HFF-Myc (cell line): ENCODE results near the gene CNIH3.
A peak's percentile ranks its signal among the peaks of the same experiment; 100 is the strongest.

Source experiments
- DNase-seq: peaks from one replicate; pipeline ENCODE4 v3.0.0-alpha.2; 2011; ENCODE audit warnings: low read depth; ENCODE audit errors: extremely low read depth
- H3K4me3 ChIP-seq: replicated peaks from 2 replicates; pipeline ENCODE4 v1.5.1; 2011; ENCODE audit warnings: low read depth, mild to moderate bottlenecking, control low read depth, low read length
- TF ChIP-seq, protein P1 (sequence below): IDR thresholded peaks from 2 replicates; pipeline ENCODE4 v1.5.1; 2012; ENCODE audit warnings: mild to moderate bottlenecking, low read depth, low read length, control low read depth; ENCODE audit errors: missing control alignments

The CNIH3 gene

GRCh38 chr1:224698015-224698451 lies 81.9 kb downstream of the CNIH3 start:
- TF ChIP-seq, protein P1, sequence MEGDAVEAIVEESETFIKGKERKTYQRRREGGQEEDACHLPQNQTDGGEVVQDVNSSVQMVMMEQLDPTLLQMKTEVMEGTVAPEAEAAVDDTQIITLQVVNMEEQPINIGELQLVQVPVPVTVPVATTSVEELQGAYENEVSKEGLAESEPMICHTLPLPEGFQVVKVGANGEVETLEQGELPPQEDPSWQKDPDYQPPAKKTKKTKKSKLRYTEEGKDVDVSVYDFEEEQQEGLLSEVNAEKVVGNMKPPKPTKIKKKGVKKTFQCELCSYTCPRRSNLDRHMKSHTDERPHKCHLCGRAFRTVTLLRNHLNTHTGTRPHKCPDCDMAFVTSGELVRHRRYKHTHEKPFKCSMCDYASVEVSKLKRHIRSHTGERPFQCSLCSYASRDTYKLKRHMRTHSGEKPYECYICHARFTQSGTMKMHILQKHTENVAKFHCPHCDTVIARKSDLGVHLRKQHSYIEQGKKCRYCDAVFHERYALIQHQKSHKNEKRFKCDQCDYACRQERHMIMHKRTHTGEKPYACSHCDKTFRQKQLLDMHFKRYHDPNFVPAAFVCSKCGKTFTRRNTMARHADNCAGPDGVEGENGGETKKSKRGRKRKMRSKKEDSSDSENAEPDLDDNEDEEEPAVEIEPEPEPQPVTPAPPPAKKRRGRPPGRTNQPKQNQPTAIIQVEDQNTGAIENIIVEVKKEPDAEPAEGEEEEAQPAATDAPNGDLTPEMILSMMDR, result no peak
- DNase-seq, result no peak
- H3K4me3 ChIP-seq, result no peak overlapping the region

DNA sequence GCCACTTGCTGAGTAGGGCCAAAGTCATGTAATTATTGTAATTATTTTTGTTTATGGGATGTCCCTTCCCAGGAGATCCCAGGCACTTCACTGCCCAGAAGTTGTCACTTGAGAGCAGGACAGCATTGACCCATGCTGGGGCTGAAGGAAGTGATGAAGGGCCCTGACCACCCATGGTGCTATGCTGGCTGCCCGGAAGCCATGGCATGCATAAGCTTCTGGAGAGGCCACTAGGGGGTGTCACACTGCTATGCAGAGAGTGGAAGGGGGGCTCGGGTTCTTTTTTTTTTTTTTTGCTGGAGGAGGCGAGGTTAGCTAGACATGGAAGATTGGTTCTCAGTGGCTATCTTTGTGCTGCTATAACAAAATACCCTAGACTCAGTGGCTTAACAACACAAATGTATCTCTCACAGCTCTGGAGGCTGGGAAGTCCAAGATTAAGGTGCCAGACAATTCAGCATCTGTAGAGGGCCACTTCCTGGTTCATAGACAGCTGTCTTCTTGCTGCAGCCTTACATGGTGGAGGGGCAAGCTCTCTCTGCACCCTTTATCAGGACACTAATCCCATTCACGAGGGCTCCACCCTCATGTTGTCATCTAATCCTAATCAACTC lies 84.9 kb downstream of the CNIH3 start:
- H3K4me3 ChIP-seq, result no peak overlapping the region
- TF ChIP-seq, protein P1, result peak; percentile 68
- no peak for DNase-seq

GRCh38 chr1:224703702-224704101 lies 87.6 kb downstream of the CNIH3 start:
- TF ChIP-seq, protein P1, result no peak
- no peak overlapping the region for H3K4me3 ChIP-seq
- no peak for DNase-seq

GRCh38 chr1:224704107-224704735 lies 88.1 kb downstream of the CNIH3 start:
- no peak overlapping the region for H3K4me3 ChIP-seq
- no peak for DNase-seq
- TF ChIP-seq, protein P1, result no peak

- TF ChIP-seq, protein P1, result no peak
- no peak for DNase-seq
- no peak overlapping the region for H3K4me3 ChIP-seq
These were observed 89.5 kb downstream of the CNIH3 start for GRCh38 chr1:224705578-224705977.

DNA sequence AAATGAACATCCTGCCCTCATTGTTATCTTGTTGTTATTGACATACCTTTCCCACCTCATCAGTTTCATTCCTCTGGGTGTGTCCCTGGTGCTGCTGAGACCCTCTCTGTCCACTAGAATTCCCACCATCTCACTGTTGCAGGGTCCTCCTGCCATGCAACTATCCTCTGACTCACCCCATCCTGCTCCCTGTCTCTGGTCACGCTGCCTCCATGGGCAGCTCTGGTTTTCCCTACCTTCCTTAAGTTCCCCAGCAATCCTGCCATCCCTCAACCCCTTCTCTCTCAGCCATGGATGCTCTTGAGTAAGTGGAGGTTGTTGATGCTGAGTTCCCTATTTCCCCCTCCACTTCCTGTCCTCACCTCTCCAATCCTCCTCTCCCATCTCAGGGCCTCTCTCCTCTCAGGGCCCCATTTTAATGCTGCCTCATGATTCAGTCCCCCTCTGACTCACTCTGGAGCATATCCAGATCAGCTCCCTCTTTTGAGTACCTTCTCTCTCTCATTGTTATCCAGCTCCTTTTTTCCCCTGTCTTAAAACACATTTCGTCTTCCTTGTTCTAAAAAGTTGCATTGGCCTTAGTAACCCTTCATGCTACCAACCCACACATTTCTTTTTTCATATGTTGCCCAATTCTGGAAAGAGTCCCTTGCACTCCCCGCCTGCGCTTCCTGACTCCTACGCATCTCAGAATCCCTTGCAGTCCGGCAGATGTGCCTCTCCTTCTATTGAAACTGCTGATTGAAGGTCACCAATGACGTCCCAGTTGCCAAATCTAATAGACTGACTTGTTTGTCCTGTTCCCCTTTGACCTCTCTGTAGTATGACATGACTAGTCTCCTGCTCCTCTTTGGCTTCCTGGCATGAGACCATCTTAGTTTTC lies 92.0 kb downstream of the CNIH3 start:
- H3K4me3 ChIP-seq, result no peak overlapping the region
- TF ChIP-seq, protein P1, result no peak
- peak; percentile 41 for DNase-seq
